Measurements from ENCODE around the gene KRTAP4-4.
"Not testable (repeated sequence)": the region's sequence is repeated elsewhere in the genome, so short reads cannot be mapped to it uniquely, and the experiment has no call there.

The KRTAP4-4 gene

GRCh38 chr17:41168121-41168520, 7.6 kb upstream of the KRTAP4-4 start, which contains the start of gene KRTAP4-3:
TSS of gene KRTAP4-3 (minus strand) at chr17:41168221. CDS start at chr17:41168172, 49 bp downstream.
- H3K27ac ChIP-seq, result no peak within 1 kb of the TSS
- H3K4me1 ChIP-seq (ENCODE audit: low read depth, poor library complexity, severe bottlenecking), result no peaks in the 10 kb centered on the region
- no peaks in the 10 kb centered on the region for H4K20me1 ChIP-seq (ENCODE audit: insufficient read depth)
- H3K27me3 ChIP-seq (ENCODE audit: insufficient read depth, low read depth), result no peaks in the 10 kb centered on the region
- H3K36me3 ChIP-seq (ENCODE audit: insufficient read depth), result no peaks in the 10 kb centered on the region
- no peak within 1 kb of the TSS for H3K9ac ChIP-seq
- no peak for TF ChIP-seq CTCF (conservative IDR thresholded peaks at IDR 0.05; ENCODE audit: low read depth, low read length)
- no peaks in the 10 kb centered on the region for H3K79me2 ChIP-seq (ENCODE audit: insufficient read depth, low read depth)
- H2AFZ ChIP-seq (ENCODE audit: low read depth), result no peak within 1 kb of the TSS
- no peak within 1 kb of the TSS for H3K4me3 ChIP-seq (IDR thresholded peaks at IDR 0.05; ENCODE audit: insufficient read depth, low read depth, low read length)
- H3K4me2 ChIP-seq, result no peak within 1 kb of the TSS

GRCh38 chr17:41167561-41167960, 7.0 kb upstream of the KRTAP4-4 start:
- H3K9ac ChIP-seq, result no peak overlapping the region
- no peak overlapping the region for H3K4me2 ChIP-seq
- TF ChIP-seq CTCF (conservative IDR thresholded peaks at IDR 0.05; ENCODE audit: low read depth, low read length), result no peak
- H3K4me1 ChIP-seq (ENCODE audit: low read depth, poor library complexity, severe bottlenecking), result no peaks in the 10 kb centered on the region
- H3K27me3 ChIP-seq (ENCODE audit: insufficient read depth, low read depth), result no peaks in the 10 kb centered on the region
- no peaks in the 10 kb centered on the region for H4K20me1 ChIP-seq (ENCODE audit: insufficient read depth)
- no peaks in the 10 kb centered on the region for H3K36me3 ChIP-seq (ENCODE audit: insufficient read depth)
- no peak overlapping the region for H3K4me3 ChIP-seq (IDR thresholded peaks at IDR 0.05; ENCODE audit: insufficient read depth, low read depth, low read length)
- H3K79me2 ChIP-seq (ENCODE audit: insufficient read depth, low read depth), result no peaks in the 10 kb centered on the region
- H3K27ac ChIP-seq, result no peak overlapping the region
- no peak overlapping the region for H2AFZ ChIP-seq (ENCODE audit: low read depth)

- no peaks in the 10 kb centered on the region for H3K79me2 ChIP-seq (ENCODE audit: insufficient read depth, low read depth)
- H3K9ac ChIP-seq, result no peak overlapping the region
- H3K27me3 ChIP-seq (ENCODE audit: insufficient read depth, low read depth), result no peaks in the 10 kb centered on the region
- no peaks in the 10 kb centered on the region for H3K4me1 ChIP-seq (ENCODE audit: low read depth, poor library complexity, severe bottlenecking)
- no peak overlapping the region for H3K27ac ChIP-seq
- H3K4me3 ChIP-seq (IDR thresholded peaks at IDR 0.05; ENCODE audit: insufficient read depth, low read depth, low read length), result no peak overlapping the region
- TF ChIP-seq CTCF (conservative IDR thresholded peaks at IDR 0.05; ENCODE audit: low read depth, low read length), result no peak
- H3K4me2 ChIP-seq, result no peak overlapping the region
- H3K36me3 ChIP-seq (ENCODE audit: insufficient read depth), result no peaks in the 10 kb centered on the region
- no peak overlapping the region for H2AFZ ChIP-seq (ENCODE audit: low read depth)
- no peaks in the 10 kb centered on the region for H4K20me1 ChIP-seq (ENCODE audit: insufficient read depth)
These were observed 3.3 kb upstream of the KRTAP4-4 start for GRCh38 chr17:41163828-41164227.

- not testable (repeated sequence) for H3K4me3 ChIP-seq (IDR thresholded peaks at IDR 0.05; ENCODE audit: insufficient read depth, low read depth, low read length); H3K27ac ChIP-seq; H3K27me3 ChIP-seq (ENCODE audit: insufficient read depth, low read depth); H3K9ac ChIP-seq; H4K20me1 ChIP-seq (ENCODE audit: insufficient read depth); H3K79me2 ChIP-seq (ENCODE audit: insufficient read depth, low read depth); H3K4me1 ChIP-seq (ENCODE audit: low read depth, poor library complexity, severe bottlenecking); H3K4me2 ChIP-seq; H3K36me3 ChIP-seq (ENCODE audit: insufficient read depth); H2AFZ ChIP-seq (ENCODE audit: low read depth)
These were observed 358 bp downstream of the KRTAP4-4 start for GRCh38 chr17:41160190-41160589.

GRCh38 chr17:41153856-41154255, 6.7 kb downstream of the KRTAP4-4 start:
- Histone ChIP-seq H3K4me3 (IDR thresholded peaks at IDR 0.05; ENCODE audit: insufficient read depth, low read depth, low read length) (no peak overlapping the region), H3K9ac (no peak overlapping the region), H4K20me1 (ENCODE audit: insufficient read depth) (no peaks in the 10 kb centered on the region), H2AFZ (ENCODE audit: low read depth) (no peak overlapping the region), H3K27ac (no peak overlapping the region), H3K79me2 (ENCODE audit: insufficient read depth, low read depth) (no peaks in the 10 kb centered on the region), H3K36me3 (ENCODE audit: insufficient read depth) (no peaks in the 10 kb centered on the region), H3K4me1 (ENCODE audit: low read depth, poor library complexity, severe bottlenecking) (no peaks in the 10 kb centered on the region), H3K4me2 (no peak overlapping the region), H3K27me3 (ENCODE audit: insufficient read depth, low read depth) (no peaks in the 10 kb centered on the region)
- no peak for TF ChIP-seq CTCF (conservative IDR thresholded peaks at IDR 0.05; ENCODE audit: low read depth, low read length)
